Activated T-cell treated with anti-CD3 and anti-CD28 coated beads, Interleukin-2, amount 50 U/mL, for 4 hours (primary cell): ENCODE results near the gene DNPH1. TPM values are rescaled to one million over a fixed set of nuclear protein-coding genes. Genes with fewer than 3 reads are reported as not detected.
A peak's percentile ranks its signal among the peaks of the same experiment; 100 is the strongest.

Experiments used
- ATAC-seq, 2 donors: fragments of 200-7000 bp; cut with Tn5 transposase; one replicate each; pipeline ENCODE4 v1.10.0; 2021
- DNase-seq: peaks from one replicate; pipeline ENCODE4 v3.0.0-alpha.2; 2020
- H3K27me3 Mint-ChIP-seq: one replicate; pipeline ENCODE4 v1.8.0; 2021; ENCODE audit warnings: low read depth, mixed read lengths
- H3K36me3 Mint-ChIP-seq: one replicate; pipeline ENCODE4 v1.8.0; 2022; ENCODE audit warnings: mixed read lengths; ENCODE audit not compliant: insufficient read depth
- H3K4me1 Mint-ChIP-seq: one replicate; pipeline ENCODE4 v1.8.0; 2021; ENCODE audit warnings: low read depth, mixed read lengths
- H3K4me3 Mint-ChIP-seq: one replicate; pipeline ENCODE4 v1.8.0; 2021; ENCODE audit warnings: mild to moderate bottlenecking, moderate library complexity, mixed read lengths
- H3K9me3 Mint-ChIP-seq: one replicate; pipeline ENCODE4 v1.8.0; 2021; ENCODE audit warnings: mixed read lengths
- total RNA-seq, 3 donors: library from RNA; stranded (reverse); gene quantifications; one replicate each; pipeline ENCODE4 v1.2.1, GENCODE V29; 2021

Gene DNPH1
- total RNA-seq, 3 donors from 2014 or later, result 27.5 to 52.1 (median 51.0) TPM

DNA sequence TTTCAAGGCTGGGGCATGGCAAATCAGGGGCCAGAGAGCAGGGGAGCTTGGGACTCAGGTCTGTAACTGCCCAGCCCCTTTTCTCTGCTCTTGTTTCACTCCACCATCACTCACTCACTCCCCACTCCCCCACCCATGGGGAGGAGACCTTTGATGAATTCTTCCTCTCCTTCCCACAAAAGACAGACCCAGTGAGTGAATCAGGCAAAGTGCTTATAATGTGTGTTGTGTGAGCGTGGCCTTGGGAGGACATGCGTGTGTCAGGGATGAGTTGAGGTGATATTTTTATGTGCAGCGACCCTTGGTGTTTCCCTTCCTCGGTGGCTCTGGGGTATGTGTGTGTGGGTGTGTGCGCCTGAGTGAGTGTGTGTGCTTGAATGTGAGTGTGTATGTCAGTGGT, 48.3 kb downstream of the DNPH1 start:
- Mint-ChIP-seq H3K4me1 (peaks cover 44% of the 10 kb centered on the region), H3K9me3 (no peaks in the 10 kb centered on the region), H3K27me3 (no peaks in the 10 kb centered on the region), H3K36me3 (peaks cover 12% of the 10 kb centered on the region), H3K4me3 (peak overlapping the region; percentile 89)
- DNase-seq (no peak), ATAC-seq (peak in 1 of 2 donors; percentile 11)

- H3K4me3 Mint-ChIP-seq, result no peak overlapping the region
- peaks cover 42% of the 10 kb centered on the region for H3K4me1 Mint-ChIP-seq
- H3K27me3 Mint-ChIP-seq, result no peaks in the 10 kb centered on the region
- DNase-seq (no peak), ATAC-seq (no peak)
- H3K36me3 Mint-ChIP-seq, result peaks cover 12% of the 10 kb centered on the region
- H3K9me3 Mint-ChIP-seq, result no peaks in the 10 kb centered on the region
These were observed 49.2 kb downstream of the DNPH1 start for GRCh38 chr6:43180058-43180457.

GRCh38 chr6:43178951-43179830, 50.1 kb downstream of the DNPH1 start:
- Mint-ChIP-seq H3K27me3 (no peaks in the 10 kb centered on the region), H3K4me1 (peaks cover 41% of the 10 kb centered on the region), H3K9me3 (no peaks in the 10 kb centered on the region), H3K4me3 (no peak overlapping the region), H3K36me3 (peaks cover 15% of the 10 kb centered on the region)
- DNase-seq, result no peak
- no peak for ATAC-seq

GRCh38 chr6:43178150-43178549, 51.1 kb downstream of the DNPH1 start:
- ATAC-seq (no peak), DNase-seq (no peak)
- H3K4me1 Mint-ChIP-seq, result peaks cover 40% of the 10 kb centered on the region
- no peaks in the 10 kb centered on the region for H3K27me3 Mint-ChIP-seq
- no peak overlapping the region for H3K4me3 Mint-ChIP-seq
- peaks cover 12% of the 10 kb centered on the region for H3K36me3 Mint-ChIP-seq
- no peaks in the 10 kb centered on the region for H3K9me3 Mint-ChIP-seq

DNA sequence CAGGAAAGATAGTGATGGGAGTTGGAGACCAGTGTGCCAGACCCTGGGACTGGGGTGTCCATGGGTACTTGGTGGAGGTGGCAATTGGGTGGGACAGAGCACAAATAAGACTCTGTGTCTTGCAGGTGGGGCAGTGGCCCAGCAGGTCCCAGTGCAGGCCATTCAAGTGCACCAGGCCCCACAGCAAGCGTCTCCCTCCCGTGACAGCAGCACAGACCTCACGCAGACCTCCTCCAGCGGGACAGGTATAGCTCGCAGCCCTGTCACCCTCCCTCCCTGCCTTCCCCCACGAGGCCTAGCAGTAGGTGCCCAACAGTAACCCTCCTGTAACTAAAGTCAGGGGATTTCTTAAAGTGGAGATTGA, 52.9 kb downstream of the DNPH1 start:
- ATAC-seq, result no peak
- no peak for DNase-seq
- Mint-ChIP-seq H3K4me3 (no peak overlapping the region), H3K36me3 (peaks cover 14% of the 10 kb centered on the region), H3K4me1 (peaks cover 39% of the 10 kb centered on the region), H3K9me3 (no peaks in the 10 kb centered on the region), H3K27me3 (no peaks in the 10 kb centered on the region)

GRCh38 chr6:43175676-43176422, 53.4 kb downstream of the DNPH1 start:
- no peak for DNase-seq
- peaks cover 36% of the 10 kb centered on the region for H3K4me1 Mint-ChIP-seq
- no peaks in the 10 kb centered on the region for H3K27me3 Mint-ChIP-seq
- no peak overlapping the region for H3K4me3 Mint-ChIP-seq
- no peaks in the 10 kb centered on the region for H3K9me3 Mint-ChIP-seq
- no peak for ATAC-seq
- peaks cover 14% of the 10 kb centered on the region for H3K36me3 Mint-ChIP-seq

Other genes with a start within 250 kb of the DNPH1 start
- 10 to 100 TPM; 32.8 to 37.0 (median 32.9) TPM for gene PPP2R5D, start 244.9 kb downstream of the DNPH1 start, total RNA-seq
- gene MEA1, start 215.5 kb downstream of the DNPH1 start, total RNA-seq, result 10 to 100 TPM; 95.7 to 98.6 (median 96.8) TPM
- 10 to 100 TPM; 51.9 to 55.8 (median 52.2) TPM for gene KLHDC3, start 215.2 kb downstream of the DNPH1 start, total RNA-seq
- 100 to 1,000 TPM in 2 of 3 donors, 10 to 100 TPM in 1; 98.1 to 103 (median 100) TPM for gene RRP36, start 207.9 kb downstream of the DNPH1 start, total RNA-seq
- gene CUL7, start 175.6 kb downstream of the DNPH1 start, total RNA-seq, result 10 to 100 TPM; 13.2 to 15.0 (median 13.3) TPM
- gene MRPL2, start 170.0 kb downstream of the DNPH1 start, total RNA-seq, result 100 to 1,000 TPM in 2 of 3 donors, 10 to 100 TPM in 1; 93.3 to 120 (median 115) TPM
- 1 to 10 TPM; 5.4 to 9.1 (median 7.4) TPM for gene KLC4, start 169.8 kb downstream of the DNPH1 start, total RNA-seq
- gene PTK7, start 153.2 kb downstream of the DNPH1 start, total RNA-seq, result 1 to 10 TPM; 1.3 to 4.3 (median 1.9) TPM
- gene SRF, start 58.2 kb downstream of the DNPH1 start, total RNA-seq, result 10 to 100 TPM; 72.0 to 80.1 (median 72.8) TPM
- gene CUL9, start 47.3 kb downstream of the DNPH1 start, total RNA-seq, result 10 to 100 TPM; 29.5 to 32.3 (median 30.4) TPM
- gene TTBK1, start 14.0 kb upstream of the DNPH1 start, total RNA-seq, result under 1 TPM; 0.20 to 0.38 (median 0.21) TPM
- not detected for gene SLC22A7, start 68.8 kb upstream of the DNPH1 start, total RNA-seq
- under 1 TPM in 1 of 3 donors, not detected in 2; 0.52 TPM for gene CRIP3, start 79.3 kb upstream of the DNPH1 start, total RNA-seq
- gene ZNF318, start 140.2 kb upstream of the DNPH1 start, total RNA-seq, result 1 to 10 TPM; 7.4 to 7.8 (median 7.6) TPM
- gene ABCC10, start 198.1 kb upstream of the DNPH1 start, total RNA-seq, result 10 to 100 TPM; 24.2 to 30.1 (median 26.5) TPM
- 1 to 10 TPM; 5.0 to 9.0 (median 6.7) TPM for gene DLK2, start 226.1 kb upstream of the DNPH1 start, total RNA-seq
- gene TJAP1, start 248.1 kb upstream of the DNPH1 start, total RNA-seq, result 10 to 100 TPM; 45.5 to 52.8 (median 46.2) TPM